IPS-18c (cell line): ENCODE data around the gene MAB21L3.

ENCODE experiments used
- H3K4me3 ChIP-seq: 2 replicates; pipeline ENCODE4 v1.7.0; 2013; ENCODE audit warnings: low read depth, mild to moderate bottlenecking, low read length, moderate library complexity; ENCODE audit not compliant: insufficient read depth
- H3K9me3 ChIP-seq: one replicate; pipeline ENCODE4 v1.6.1; 2013; ENCODE audit warnings: mild to moderate bottlenecking, low read length, moderate library complexity; ENCODE audit not compliant: control insufficient read depth, insufficient read depth

The MAB21L3 gene

GRCh38 chr1:116151739-116152576 is 40.8 kb downstream of the MAB21L3 start:
- Histone ChIP-seq H3K9me3 (no peaks in the 10 kb centered on the region), H3K4me3 (peak overlapping the region; percentile 56)

DNA sequence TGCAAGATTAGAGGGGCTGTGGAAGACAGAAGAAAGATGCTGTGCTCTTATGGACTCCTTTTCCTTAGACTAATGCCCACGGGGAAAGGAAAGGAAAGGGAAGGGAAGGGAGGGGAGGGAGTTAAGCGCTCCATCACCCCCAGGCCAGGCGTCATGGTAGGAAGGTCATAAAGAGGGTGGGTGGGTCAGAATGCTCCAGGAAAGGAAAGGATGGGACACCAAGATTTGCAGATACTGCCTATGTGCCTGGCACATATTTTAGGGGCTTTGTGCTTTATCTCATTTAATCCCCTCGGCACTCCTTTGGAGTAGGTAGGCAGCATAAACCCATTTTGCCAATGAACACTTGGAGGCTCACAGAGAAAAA is 41.4 kb downstream of the MAB21L3 start:
- Histone ChIP-seq H3K4me3 (peak overlapping the region; percentile 56; the same call in 1 of the 2 replicates), H3K9me3 (no peaks in the 10 kb centered on the region)

DNA sequence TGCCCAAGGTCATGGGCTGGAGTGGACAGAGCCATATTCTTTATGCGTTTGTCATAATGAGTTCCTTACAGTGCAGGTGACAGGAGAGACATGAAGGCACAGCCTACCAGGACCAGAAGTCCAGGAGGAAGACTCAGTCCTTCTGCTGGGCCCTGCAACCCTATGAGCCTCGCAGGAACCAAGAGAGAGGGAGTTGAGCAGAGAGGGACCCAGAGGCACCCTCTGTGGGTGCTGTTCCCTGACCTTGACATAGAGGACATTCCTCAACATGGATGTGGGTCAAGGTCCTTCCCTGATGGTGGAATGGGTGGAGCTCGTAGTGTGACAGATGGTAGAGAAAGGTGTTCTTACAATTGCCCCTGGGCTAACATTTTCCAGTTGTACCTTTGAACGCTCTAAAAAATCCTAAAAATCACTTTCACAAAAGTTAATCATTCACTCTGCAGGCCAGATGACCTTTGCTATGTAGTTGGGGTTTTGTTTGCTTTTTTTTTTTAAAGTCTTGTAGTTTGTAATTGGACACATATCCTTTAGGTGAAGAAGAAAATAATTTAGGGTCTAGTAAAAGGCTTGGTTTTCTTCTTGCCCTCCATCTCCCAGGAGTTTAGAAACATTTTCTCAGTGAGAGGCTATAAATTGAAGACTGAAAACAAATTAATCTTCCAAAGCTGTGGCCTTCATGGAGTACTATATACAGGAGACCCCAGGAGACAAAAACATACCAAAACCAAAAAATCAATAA is 41.9 kb downstream of the MAB21L3 start:
- Histone ChIP-seq H3K4me3 (no peak overlapping the region), H3K9me3 (no peaks in the 10 kb centered on the region)

DNA sequence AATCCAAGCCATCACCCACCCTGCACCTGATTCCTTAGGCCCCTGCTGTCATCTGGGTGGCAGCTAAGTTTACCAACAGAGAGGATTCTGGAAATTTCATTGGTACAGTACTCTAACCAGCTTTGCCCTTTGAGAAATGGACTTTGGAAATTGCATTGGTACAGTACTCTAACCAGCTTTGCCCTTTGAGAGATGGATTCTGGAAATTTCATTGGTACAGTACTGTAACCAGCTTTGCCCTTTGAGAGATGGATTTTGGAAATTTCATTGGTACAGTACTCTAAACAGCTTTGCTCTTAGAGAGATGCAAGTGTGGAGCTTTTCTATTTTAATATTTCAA is 42.5 kb downstream of the MAB21L3 start:
- Histone ChIP-seq H3K4me3 (no peak overlapping the region), H3K9me3 (no peaks in the 10 kb centered on the region)

- Histone ChIP-seq H3K9me3 (no peaks in the 10 kb centered on the region), H3K4me3 (no peak overlapping the region)
Measured at GRCh38 chr1:116154536-116154935, 43.3 kb downstream of the MAB21L3 start.

GRCh38 chr1:116157096-116157495 is 45.9 kb downstream of the MAB21L3 start:
- H3K9me3 ChIP-seq = no peaks in the 10 kb centered on the region
- H3K4me3 ChIP-seq = no peak overlapping the region

DNA sequence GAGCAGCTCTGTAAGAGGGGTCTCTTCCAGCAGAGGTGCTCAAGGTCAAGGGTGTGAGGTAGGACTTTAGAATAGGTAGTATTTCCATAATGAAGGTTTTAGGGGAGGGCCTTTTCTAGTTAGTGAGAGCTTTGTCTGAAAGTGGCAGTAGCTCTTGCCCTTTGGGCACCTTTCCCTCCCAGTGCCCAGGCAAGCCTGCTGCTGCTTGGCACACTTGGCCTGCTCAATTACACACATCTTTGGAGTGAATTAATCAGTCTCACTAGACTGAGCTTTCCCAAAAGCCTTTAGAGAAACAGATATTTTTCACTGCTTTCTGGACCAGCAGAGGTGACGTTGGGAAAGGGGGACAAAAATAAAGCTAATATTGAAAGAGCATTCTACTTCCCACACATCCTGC is 48.0 kb downstream of the MAB21L3 start:
- Histone ChIP-seq H3K9me3 (no peaks in the 10 kb centered on the region), H3K4me3 (no peak overlapping the region)

DNA sequence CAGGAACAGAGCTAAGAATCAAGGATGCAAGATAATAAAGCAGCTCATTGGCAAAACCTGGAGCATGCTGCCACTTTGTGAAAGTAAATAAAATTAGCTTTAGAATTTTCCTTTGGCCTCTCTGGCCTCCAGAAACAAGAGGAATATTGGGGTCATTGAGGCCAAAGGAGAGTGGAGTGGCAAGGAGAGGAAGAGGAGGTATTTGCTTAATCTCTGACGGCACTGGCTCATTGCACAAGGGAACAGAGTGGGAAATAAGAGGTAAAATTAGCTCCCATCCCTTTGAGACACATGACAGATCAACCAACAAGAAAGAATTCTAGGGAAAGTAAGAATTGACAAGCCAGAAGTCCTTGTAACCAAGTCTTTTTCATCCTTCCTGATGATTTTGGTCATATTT is 48.4 kb downstream of the MAB21L3 start:
- no peak overlapping the region for H3K4me3 ChIP-seq
- H3K9me3 ChIP-seq = peaks cover 2% of the 10 kb centered on the region

DNA sequence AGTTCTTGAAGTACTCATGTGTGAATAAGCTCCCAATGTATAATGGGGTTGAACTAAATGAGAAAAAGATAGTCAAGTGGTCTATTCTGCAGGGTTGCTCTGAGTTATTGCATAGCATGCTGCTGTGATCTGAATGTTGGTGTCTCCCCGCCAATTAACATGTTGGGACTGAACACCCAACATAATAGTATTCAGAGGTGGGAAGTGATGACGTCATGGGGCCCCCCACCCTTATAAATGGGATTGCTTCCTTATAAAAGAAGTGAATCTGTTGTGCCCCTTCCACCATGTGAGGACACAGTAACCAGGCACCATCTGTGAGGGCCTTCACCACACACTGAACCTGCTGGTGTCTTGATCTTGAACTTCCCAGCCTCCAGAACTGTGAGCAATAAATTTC is 50.2 kb downstream of the MAB21L3 start:
- no peak overlapping the region for H3K4me3 ChIP-seq
- peaks cover 2% of the 10 kb centered on the region for H3K9me3 ChIP-seq

DNA sequence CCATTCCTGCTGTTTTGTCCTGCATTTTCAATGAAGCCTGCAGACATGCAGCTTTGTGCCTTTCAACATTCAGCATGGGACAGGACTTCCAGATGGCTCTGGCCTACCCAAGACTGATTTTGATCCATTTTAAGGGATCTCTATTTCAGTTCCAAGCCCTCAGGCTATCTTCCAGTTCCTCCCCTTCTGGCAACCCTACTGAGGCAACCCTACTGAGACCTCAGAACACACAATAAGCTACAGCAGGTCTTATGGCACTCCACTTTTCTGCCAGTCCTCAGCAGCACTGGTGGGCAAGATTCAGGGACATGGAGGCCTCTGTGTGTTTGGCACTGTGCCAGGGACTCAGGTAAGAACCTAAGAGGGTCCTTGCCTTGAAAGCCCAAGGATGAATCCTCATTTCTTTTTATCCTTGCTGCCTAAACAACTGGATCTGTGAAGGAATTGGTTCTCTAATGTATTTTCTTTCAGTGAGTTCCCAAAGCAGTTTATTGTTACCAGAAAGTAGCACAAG is 50.7 kb downstream of the MAB21L3 start:
- no peak overlapping the region for H3K4me3 ChIP-seq
- peaks cover 2% of the 10 kb centered on the region for H3K9me3 ChIP-seq

DNA sequence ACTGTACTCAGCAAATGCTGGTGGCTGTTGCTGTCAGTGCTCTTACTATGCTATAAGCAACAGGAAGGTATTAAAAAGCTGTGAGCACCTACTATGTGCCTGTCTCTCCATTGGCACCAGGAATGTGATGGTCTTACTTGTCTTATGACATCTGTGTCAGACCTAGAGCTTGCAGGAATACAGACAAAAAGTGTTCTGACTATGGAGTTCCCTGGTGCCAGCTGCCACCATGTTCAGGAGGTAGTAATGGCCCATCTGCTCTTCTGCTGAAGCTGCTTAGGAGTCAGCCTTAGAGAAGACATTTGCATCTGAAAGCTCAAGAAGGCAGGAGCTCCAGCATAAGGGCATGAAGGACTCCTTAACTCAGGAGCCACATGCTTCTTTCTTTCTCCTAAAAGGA is 52.3 kb downstream of the MAB21L3 start:
- no peak overlapping the region for H3K4me3 ChIP-seq
- peaks cover 2% of the 10 kb centered on the region for H3K9me3 ChIP-seq

GRCh38 chr1:116164150-116164549 is 53.0 kb downstream of the MAB21L3 start:
- H3K4me3 ChIP-seq = no peak overlapping the region
- peaks cover 2% of the 10 kb centered on the region for H3K9me3 ChIP-seq

DNA sequence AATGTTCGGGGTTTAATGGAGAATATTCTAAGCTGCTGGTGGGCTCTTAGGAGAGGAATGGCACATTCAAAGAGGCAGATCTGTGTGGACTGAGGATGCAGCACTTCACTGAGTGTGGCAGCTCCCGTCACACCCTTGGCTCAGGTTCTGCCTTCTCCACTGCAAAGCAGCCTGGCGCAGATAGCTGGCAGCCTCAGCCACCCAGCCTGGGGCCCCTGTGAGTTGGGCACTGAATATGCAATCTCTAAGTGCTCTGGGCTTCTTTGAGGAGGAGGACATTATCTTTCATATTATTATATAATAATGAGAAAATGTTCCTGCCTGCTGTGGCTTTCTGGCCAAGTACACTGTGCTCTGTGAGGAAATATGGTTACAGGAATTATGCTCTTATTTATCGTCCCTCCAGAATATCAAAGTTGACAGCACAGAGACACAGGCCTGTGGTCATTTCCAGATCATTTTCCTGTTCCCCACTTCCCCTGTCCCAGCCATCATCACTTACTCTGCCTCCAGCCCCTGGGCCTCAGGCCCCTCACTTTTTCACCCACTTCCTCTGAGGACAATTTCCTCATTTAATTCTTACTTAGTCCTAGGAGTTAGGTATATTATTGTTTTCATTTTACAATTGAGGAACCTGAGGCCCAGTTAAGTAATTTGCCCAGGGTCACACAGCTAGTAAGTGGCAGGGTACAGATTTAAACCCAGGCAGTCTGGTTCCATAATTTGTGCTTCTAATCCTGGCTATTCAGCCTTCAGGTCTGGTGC is 53.6 kb downstream of the MAB21L3 start:
- H3K4me3 ChIP-seq = no peak overlapping the region
- H3K9me3 ChIP-seq = peaks cover 2% of the 10 kb centered on the region

DNA sequence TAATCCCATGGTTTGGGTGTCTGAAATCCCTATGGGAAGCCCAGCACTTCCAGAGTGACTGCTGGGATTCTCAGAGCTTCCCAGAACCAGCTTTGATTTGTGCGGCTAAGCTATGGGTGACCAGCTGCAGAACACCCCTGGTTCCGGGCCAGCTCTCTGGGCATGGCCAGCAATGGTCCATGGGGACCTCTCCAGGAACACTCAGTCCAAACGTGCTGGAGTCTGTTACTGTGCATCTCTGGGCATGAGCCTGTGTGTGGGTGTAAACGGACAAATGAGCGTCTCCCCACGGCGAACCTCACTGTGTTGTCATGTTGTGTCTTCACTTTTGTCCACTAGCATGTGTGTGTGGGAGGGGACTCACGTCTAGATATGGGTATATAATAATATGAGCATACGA is 54.4 kb downstream of the MAB21L3 start:
- peaks cover 2% of the 10 kb centered on the region for H3K9me3 ChIP-seq
- H3K4me3 ChIP-seq = no peak overlapping the region

DNA sequence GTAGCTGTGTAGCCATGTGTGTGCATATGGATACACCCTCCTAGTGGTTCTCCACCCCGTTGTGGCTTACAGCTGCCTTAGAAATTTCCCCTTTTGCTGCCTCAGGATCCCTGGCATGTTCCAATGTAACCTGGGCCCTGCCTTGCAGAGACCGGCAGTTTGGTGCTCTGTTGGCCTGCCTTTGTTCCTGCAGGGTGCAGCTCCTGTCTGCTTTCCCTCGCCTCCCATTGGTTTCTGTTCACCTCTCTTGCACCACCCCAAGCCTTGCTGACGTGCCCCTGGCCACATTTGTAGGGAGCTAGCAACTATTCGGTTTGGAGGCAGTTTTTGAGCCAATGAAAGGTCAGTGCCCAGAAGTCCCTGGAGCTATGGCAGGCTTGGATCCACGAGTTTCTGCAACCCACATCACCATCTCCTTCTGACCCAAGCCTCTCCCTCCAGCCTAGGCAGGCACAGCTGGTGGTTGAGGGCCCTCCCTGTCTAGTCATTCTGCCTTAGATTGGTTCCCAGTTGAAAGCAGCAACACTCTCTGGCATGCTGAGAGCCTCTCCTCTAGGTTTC is 54.9 kb downstream of the MAB21L3 start:
- Histone ChIP-seq H3K4me3 (no peak overlapping the region), H3K9me3 (peaks cover 2% of the 10 kb centered on the region)

GRCh38 chr1:116166655-116167054 is 55.5 kb downstream of the MAB21L3 start:
- H3K4me3 ChIP-seq = no peak overlapping the region
- H3K9me3 ChIP-seq = peaks cover 2% of the 10 kb centered on the region

DNA sequence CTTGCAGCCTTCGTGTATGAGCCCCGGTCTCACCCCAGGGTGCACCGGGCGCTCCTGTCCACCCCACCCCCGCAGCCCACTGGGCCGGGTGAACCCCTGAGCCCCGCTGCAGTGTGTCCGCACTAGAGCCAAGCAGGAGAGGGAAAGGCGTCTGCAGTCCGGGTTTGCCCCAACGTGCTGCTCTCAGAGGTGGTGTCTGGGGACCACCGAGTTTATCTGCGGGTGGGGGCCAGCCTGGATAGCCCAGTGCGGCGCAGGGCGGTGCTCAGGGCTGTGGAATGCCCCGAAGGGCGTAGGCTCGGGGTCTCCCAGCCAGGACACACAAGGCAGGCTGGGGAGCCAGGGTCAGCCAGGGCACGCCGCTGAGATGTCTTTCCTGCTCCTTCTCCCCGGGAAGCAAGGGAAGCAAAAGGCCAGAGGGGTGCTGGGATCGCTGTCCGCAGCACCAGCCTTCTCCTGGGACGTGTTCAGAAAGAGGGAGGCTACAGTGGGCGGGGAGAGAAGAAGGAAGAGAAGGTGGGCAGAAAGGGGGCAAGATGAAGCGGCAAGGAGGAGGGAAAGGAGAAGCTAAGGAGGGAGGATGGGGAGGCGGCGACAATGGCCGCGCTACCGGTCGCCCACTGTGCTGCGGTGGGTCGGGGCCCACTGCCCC is 56.6 kb downstream of the MAB21L3 start:
- H3K9me3 ChIP-seq = peaks cover 2% of the 10 kb centered on the region
- H3K4me3 ChIP-seq = peak overlapping the region; percentile 69
